BLaER1 (cell line): ENCODE data around the gene PRRG4.

Experiments used
- H3K27ac ChIP-seq: shearing (Covaris generic); formaldehyde crosslinking; 2 replicates; pipeline ENCODE4 v1.8.1; 2022
- H3K27me3 ChIP-seq: shearing (Covaris generic); formaldehyde crosslinking; 2 replicates; pipeline ENCODE4 v1.8.1; 2022
- H3K36me3 ChIP-seq: shearing (Covaris generic); formaldehyde crosslinking; 2 replicates; pipeline ENCODE4 v1.8.1; 2022
- H3K4me1 ChIP-seq: shearing (Covaris generic); formaldehyde crosslinking; 2 replicates; pipeline ENCODE4 v1.8.1; 2022
- H3K4me2 ChIP-seq: shearing (Covaris generic); formaldehyde crosslinking; 2 replicates; pipeline ENCODE4 v1.8.1; 2022
- H3K4me3 ChIP-seq: shearing (Covaris generic); formaldehyde crosslinking; 2 replicates; pipeline ENCODE4 v1.8.1; 2022
- H3K9ac ChIP-seq: shearing (Covaris generic); formaldehyde crosslinking; 2 replicates; pipeline ENCODE4 v1.8.1; 2022
- H3K9me3 ChIP-seq: shearing (Covaris generic); formaldehyde crosslinking; 2 replicates; pipeline ENCODE4 v1.8.1; 2022
- H4K20me1 ChIP-seq: shearing (Covaris generic); formaldehyde crosslinking; 2 replicates; pipeline ENCODE4 v1.8.1; 2022
- Cebpa-rat ChIP-seq: shearing (Covaris generic); IDR thresholded peaks from 2 replicates; pipeline ENCODE4 v1.8.1; 2022

PRRG4 gene

DNA sequence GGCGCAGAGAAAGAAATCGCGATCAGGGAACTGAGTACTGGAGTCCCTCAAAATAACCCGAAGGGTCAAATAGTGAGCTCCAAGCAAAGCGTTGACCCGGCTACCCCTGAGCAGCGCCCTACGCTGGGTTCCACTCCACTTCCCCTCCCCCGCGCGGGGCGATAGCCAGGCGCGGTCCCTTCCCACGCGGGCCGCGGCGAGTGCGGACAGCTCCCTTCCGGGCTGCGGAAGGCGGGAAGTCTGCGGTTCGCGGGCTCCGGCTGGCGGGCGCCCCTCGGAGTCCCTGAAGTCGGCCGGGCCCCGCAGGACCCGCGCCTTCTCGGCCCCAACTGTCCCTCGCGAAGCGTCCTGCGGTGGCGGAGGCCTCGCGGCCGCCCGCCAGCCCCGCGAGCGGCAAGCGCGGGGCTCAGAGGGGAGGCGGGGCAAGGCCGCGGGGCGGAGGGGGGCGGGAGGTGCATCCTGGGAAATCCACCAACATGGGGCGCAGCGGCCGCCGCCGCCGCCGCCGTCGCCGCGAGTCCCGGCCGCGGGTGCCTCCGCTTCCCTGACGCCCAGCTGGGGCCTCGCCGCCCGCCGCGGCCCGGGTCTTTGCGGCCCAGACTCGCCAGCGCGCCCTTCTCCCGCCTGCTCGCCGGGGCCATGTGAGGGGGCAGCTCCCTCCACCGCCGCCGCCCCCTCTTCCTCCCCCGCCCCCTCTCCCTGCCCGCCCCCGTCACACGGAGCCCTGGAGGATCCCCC is 62.8 kb downstream of the PRRG4 start, which contains the start of gene QSER1:
Gene QSER1, plus strand, starts transcription at position 457 of the 738 bp plus-strand sequence. CDS start 315 bp downstream, outside the sequence.
- Histone ChIP-seq H3K4me1 (peaks cover 32% of the 10 kb centered on the region), H3K4me3 (peak within 1 kb of the TSS; percentile 94), H3K36me3 (peaks cover 6% of the 10 kb centered on the region; the same call in 1 of the 2 replicates), H3K27ac (peak within 1 kb of the TSS; percentile 97), H3K9ac (peak within 1 kb of the TSS; percentile 96), H3K27me3 (no peaks in the 10 kb centered on the region), H3K4me2 (peak within 1 kb of the TSS; percentile 93), H4K20me1 (peaks cover 32% of the 10 kb centered on the region), H3K9me3 (peaks cover 11% of the 10 kb centered on the region)
- TF ChIP-seq Cebpa-rat: no peak

DNA sequence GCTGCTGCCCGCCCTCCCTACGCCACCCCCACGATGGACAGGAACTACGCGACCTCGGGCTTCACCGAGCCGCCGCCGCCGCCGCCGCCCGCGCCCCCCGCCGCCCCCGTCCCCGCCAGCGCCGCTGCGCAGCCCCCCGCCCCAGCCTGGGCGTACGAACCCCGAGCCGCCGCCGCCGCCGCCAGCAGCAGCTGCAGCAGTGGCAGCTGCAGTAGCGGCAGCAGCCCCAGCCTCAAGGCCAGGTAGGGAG is 63.3 kb downstream of the PRRG4 start:
- Histone ChIP-seq H3K27me3 (no peaks in the 10 kb centered on the region), H3K4me1 (peaks cover 32% of the 10 kb centered on the region), H3K27ac (peak overlapping the region; percentile 95), H3K4me3 (peak overlapping the region; percentile 94), H3K9me3 (peaks cover 6% of the 10 kb centered on the region), H3K9ac (peak overlapping the region; percentile 96), H3K36me3 (peaks cover 11% of the 10 kb centered on the region), H4K20me1 (peaks cover 37% of the 10 kb centered on the region), H3K4me2 (peak overlapping the region; percentile 80; the same call in 1 of the 2 replicates)
- no peak for TF ChIP-seq Cebpa-rat

DNA sequence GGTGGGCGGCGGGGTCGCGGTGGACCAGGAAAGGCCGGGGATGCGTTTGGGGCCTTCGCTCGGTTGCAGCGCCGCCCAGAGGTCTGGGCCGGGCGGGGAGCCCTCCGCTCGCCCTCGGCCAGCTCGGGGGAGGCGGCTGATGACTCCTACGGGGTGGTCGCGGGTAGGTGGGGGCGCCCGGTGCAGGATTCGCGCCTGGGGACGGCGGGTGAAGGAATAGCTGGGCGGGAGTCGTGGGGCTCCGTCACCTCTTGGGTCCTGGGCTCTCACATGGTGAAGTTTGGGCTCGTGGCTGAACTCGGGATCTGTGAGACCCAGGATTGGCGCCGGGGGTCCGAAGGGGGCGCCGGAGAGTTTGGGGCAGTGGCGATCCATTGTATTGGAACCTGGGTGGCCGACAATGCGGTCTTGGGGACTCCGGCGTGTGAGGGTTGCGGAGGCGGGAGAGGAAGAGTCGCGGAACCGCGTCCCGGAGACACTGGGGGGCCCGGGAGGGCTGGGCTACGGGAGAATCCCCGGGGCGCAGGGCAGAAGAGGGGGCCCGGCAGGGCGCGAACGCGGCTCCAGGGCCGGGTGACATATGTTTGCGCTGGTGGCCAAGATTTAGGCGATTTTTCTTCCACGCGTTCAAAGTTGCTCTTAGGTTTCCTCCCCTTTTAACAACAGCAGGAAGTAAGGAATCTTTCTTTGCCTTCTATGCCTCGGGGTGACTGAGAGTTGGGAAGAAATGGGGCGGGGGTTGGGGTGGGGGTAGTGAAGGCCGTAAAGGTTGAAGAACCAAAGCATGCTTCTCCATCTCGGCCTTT is 63.8 kb downstream of the PRRG4 start:
- Histone ChIP-seq H3K9ac (peak overlapping the region; percentile 96), H3K4me2 (peak overlapping the region; percentile 80), H3K36me3 (peaks cover 16% of the 10 kb centered on the region), H4K20me1 (peaks cover 42% of the 10 kb centered on the region), H3K4me3 (peak overlapping the region; percentile 94), H3K27ac (peak overlapping the region; percentile 95), H3K4me1 (peaks cover 32% of the 10 kb centered on the region), H3K9me3 (peaks cover 1% of the 10 kb centered on the region), H3K27me3 (no peaks in the 10 kb centered on the region)
- no peak for TF ChIP-seq Cebpa-rat

- Histone ChIP-seq H3K9me3 (no peaks in the 10 kb centered on the region), H3K9ac (peak overlapping the region; percentile 96), H3K4me2 (peak overlapping the region; percentile 80), H3K4me3 (peak overlapping the region; percentile 94), H4K20me1 (peaks cover 50% of the 10 kb centered on the region), H3K4me1 (peaks cover 32% of the 10 kb centered on the region), H3K36me3 (peaks cover 23% of the 10 kb centered on the region), H3K27me3 (no peaks in the 10 kb centered on the region), H3K27ac (peak overlapping the region; percentile 95)
- TF ChIP-seq Cebpa-rat: no peak
These were observed 64.6 kb downstream of the PRRG4 start for GRCh38 chr11:32894149-32894827.

GRCh38 chr11:32894921-32895320 is 65.2 kb downstream of the PRRG4 start:
- Histone ChIP-seq H3K4me3 (peak overlapping the region; percentile 94), H3K4me1 (peaks cover 32% of the 10 kb centered on the region), H4K20me1 (peaks cover 56% of the 10 kb centered on the region), H3K4me2 (peak overlapping the region; percentile 80), H3K9me3 (no peaks in the 10 kb centered on the region), H3K36me3 (peaks cover 30% of the 10 kb centered on the region), H3K27ac (peak overlapping the region; percentile 95), H3K9ac (peak overlapping the region; percentile 96), H3K27me3 (no peaks in the 10 kb centered on the region)
- TF ChIP-seq Cebpa-rat: no peak

GRCh38 chr11:32895471-32895870 is 65.7 kb downstream of the PRRG4 start:
- H3K9me3 ChIP-seq: no peaks in the 10 kb centered on the region
- peaks cover 62% of the 10 kb centered on the region for H4K20me1 ChIP-seq
- peak overlapping the region; percentile 94 for H3K4me3 ChIP-seq
- H3K9ac ChIP-seq: peak overlapping the region; percentile 96; the same call in 1 of the 2 replicates
- H3K27me3 ChIP-seq: no peaks in the 10 kb centered on the region
- H3K27ac ChIP-seq: peak overlapping the region; percentile 95; the same call in 1 of the 2 replicates
- peaks cover 35% of the 10 kb centered on the region for H3K36me3 ChIP-seq
- no peak for TF ChIP-seq Cebpa-rat
- peaks cover 32% of the 10 kb centered on the region for H3K4me1 ChIP-seq
- peak overlapping the region; percentile 80 for H3K4me2 ChIP-seq

GRCh38 chr11:32897103-32897502 is 67.4 kb downstream of the PRRG4 start:
- TF ChIP-seq Cebpa-rat: no peak
- no peaks in the 10 kb centered on the region for H3K27me3 ChIP-seq
- H3K9me3 ChIP-seq: no peaks in the 10 kb centered on the region
- H3K4me2 ChIP-seq: no peak overlapping the region
- peaks cover 48% of the 10 kb centered on the region for H3K36me3 ChIP-seq
- H3K4me3 ChIP-seq: no peak overlapping the region
- H3K9ac ChIP-seq: no peak overlapping the region
- peaks cover 21% of the 10 kb centered on the region for H3K4me1 ChIP-seq
- H3K27ac ChIP-seq: no peak overlapping the region
- peaks cover 78% of the 10 kb centered on the region for H4K20me1 ChIP-seq

- Histone ChIP-seq H3K27ac (no peak overlapping the region), H3K4me3 (no peak overlapping the region), H3K4me1 (peaks cover 20% of the 10 kb centered on the region), H3K9me3 (no peaks in the 10 kb centered on the region), H3K27me3 (no peaks in the 10 kb centered on the region), H3K9ac (no peak overlapping the region), H3K36me3 (peaks cover 69% of the 10 kb centered on the region), H4K20me1 (peaks cover 98% of the 10 kb centered on the region), H3K4me2 (no peak overlapping the region)
- TF ChIP-seq Cebpa-rat: no peak
These were observed 69.7 kb downstream of the PRRG4 start for GRCh38 chr11:32899438-32899837.

DNA sequence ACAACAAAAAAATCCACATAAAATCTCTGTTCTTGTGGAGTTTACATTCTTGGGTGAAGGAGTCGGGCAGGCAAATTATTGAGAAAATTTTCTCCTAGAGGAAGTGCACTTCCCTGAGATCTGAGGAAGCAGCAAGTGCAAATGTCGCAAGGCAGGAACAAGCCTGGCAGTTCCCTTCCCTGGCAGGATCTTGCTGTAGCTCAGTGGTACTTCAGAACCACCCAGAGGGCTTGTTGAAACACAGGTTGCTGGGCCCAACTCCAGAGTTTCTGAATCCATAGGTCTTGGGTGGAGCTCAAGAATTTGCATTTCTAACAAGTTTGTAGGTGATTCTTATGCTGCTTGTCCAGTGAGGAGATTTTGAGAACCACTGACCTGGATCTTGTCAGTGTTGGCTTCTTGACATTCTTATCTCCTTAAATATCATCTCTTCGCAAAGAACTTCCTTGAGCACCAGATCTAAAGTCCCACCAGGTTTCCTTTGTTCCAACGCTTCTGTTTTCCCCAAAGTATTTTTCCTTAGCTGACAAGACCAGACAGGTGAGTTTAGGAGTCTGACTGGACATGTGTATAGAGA is 72.5 kb downstream of the PRRG4 start:
- H3K9ac ChIP-seq: no peak overlapping the region
- TF ChIP-seq Cebpa-rat: no peak
- H3K4me1 ChIP-seq: no peaks in the 10 kb centered on the region
- H3K9me3 ChIP-seq: peaks cover 5% of the 10 kb centered on the region; the same call in 1 of the 2 replicates
- H4K20me1 ChIP-seq: peaks cover 95% of the 10 kb centered on the region
- no peaks in the 10 kb centered on the region for H3K27me3 ChIP-seq
- H3K4me3 ChIP-seq: no peak overlapping the region
- no peak overlapping the region for H3K27ac ChIP-seq
- H3K36me3 ChIP-seq: peaks cover 84% of the 10 kb centered on the region
- no peak overlapping the region for H3K4me2 ChIP-seq
